H54 (cell line): ENCODE data around the gene KCNMB2.
A peak's percentile ranks its signal among the peaks of the same experiment; 100 is the strongest.

Source experiments
- DNase-seq: peaks from one replicate; pipeline ENCODE4 v3.0.0; 2011; ENCODE audit warnings: low spot score, mixed read lengths; ENCODE audit not compliant: insufficient read length
- FAIRE-seq: peaks from 3 replicates; lab custom pipeline; 2011; peaks lifted over from hg19 to GRCh38; lab: Jason Lieb, UNC
- POLR2A ChIP-seq: IDR thresholded peaks from 2 replicates; pipeline ENCODE4 v1.6.1; 2011; ENCODE audit warnings: low read depth, mild to moderate bottlenecking, low read length

Gene KCNMB2

DNA sequence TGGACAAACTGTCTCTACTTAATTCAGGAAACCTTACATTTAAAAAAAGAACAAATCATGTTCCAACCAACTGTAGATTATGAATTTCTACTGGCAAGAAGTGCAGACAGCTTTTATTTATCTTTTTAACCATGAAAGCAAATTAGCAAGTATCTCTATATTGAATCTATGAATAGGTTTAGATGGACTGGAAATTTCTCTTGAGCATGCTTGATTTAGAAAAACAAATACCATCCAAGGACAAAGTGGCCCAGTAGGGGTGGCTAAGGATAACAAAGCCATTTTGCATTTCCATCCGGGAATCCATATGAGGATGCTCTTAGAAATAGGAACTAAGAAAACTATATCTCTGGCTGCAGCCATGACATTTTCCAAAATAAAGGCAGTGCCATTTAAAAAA lies 150.6 kb downstream of the KCNMB2 start:
- FAIRE-seq (no peak), DNase-seq (no peak)
- no peak for TF ChIP-seq POLR2A

- no peak for FAIRE-seq
- no peak for DNase-seq
- TF ChIP-seq POLR2A = no peak
Measured at GRCh38 chr3:178690571-178690970, 154.3 kb downstream of the KCNMB2 start.

- TF ChIP-seq POLR2A = no peak
- DNase-seq = no peak
- FAIRE-seq = no peak
Measured at GRCh38 chr3:178699364-178699763, 163.1 kb downstream of the KCNMB2 start.

DNA sequence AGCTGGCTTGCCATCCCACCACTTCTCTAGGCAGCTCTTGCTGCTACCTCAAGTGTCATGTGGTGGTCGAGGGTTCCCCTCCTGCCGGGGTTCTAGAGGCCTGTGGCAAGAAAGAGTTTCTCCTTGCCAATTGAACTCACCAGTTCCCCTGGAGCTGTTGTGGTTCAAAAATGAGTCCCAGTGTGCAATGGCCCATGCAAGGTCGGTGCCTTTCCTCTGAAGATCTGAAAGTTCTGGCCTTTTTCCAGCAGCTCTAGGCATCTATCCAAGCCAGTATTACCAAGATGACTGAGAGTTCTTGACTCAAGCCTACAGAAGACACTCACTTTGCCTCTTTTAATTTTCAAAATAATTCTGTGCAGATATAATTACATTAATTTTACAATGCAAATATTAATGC lies 163.6 kb downstream of the KCNMB2 start:
- FAIRE-seq (no peak), DNase-seq (no peak)
- no peak for TF ChIP-seq POLR2A

DNA sequence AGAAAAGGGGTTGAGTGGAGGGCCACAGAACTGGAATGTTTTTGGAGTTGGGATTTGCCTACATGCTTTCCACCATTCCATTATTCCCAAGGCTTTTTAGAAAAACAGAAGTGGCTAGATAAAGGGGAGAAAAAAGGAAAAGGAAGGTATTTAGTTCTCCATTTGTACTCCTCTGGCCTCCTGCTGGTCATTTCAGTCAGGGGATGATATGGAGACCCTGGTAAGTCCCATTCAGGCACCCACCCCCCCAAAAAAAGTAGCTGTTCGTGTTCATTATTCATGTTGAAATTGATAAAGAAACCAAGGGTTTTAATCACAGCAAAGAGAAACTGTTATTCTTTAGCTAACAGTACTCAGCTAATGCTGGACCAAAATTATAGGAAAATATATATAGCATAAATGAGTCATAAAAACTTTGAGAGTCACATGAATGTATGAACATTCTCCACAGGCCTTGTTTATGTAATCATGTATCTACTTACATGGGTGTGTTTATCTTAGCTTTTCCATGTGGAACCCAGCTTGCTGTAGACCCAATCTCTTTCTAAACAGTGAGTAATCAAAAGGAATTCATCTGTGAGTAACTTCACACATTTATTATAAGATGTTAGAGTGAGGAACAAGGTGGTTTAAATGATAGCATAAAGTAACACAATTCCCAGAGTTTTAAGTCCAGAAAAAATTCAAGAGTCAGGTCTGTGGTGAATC lies 167.2 kb downstream of the KCNMB2 start:
- no peak for FAIRE-seq
- no peak for TF ChIP-seq POLR2A

GRCh38 chr3:178705925-178706324 lies 169.7 kb downstream of the KCNMB2 start:
- no peak for DNase-seq
- no peak for TF ChIP-seq POLR2A
- no peak for FAIRE-seq

More for the DNA sequence above, 167.2 kb downstream of the KCNMB2 start:
- DNase-seq = no peak

- no peak for DNase-seq
- TF ChIP-seq POLR2A = no peak
- FAIRE-seq = no peak
Measured at GRCh38 chr3:178706411-178706810, 170.2 kb downstream of the KCNMB2 start.

GRCh38 chr3:178707311-178708031 lies 171.2 kb downstream of the KCNMB2 start:
- DNase-seq = no peak
- TF ChIP-seq POLR2A = no peak
- peak; percentile 48 for FAIRE-seq

DNA sequence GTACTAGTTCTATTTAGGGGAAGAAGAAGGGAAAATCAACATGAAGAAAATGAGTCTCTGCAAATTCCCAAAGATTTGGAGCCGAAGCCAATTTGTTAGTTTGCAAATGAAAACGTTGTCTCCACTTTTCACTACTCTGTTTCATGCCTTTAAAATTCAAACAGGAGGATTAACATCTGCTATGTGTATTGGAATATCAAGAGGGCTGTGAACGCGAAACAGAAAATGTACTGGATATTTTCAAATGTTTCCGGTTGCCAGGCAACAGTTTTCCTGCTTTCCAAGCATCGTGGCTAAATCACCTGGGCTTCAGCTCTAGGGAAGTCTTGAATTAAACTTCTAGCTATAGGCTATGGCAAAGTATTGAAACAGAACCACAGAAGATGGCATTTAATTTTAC lies 172.8 kb downstream of the KCNMB2 start:
- DNase-seq = no peak
- TF ChIP-seq POLR2A = no peak
- no peak for FAIRE-seq

GRCh38 chr3:178711753-178712152 lies 175.5 kb downstream of the KCNMB2 start:
- no peak for TF ChIP-seq POLR2A
- FAIRE-seq (no peak), DNase-seq (no peak)

GRCh38 chr3:178712247-178712646 lies 176.0 kb downstream of the KCNMB2 start:
- FAIRE-seq (no peak), DNase-seq (no peak)
- TF ChIP-seq POLR2A = no peak

- DNase-seq (no peak), FAIRE-seq (no peak)
Measured at GRCh38 chr3:178714925-178715832, 178.9 kb downstream of the KCNMB2 start.

DNA sequence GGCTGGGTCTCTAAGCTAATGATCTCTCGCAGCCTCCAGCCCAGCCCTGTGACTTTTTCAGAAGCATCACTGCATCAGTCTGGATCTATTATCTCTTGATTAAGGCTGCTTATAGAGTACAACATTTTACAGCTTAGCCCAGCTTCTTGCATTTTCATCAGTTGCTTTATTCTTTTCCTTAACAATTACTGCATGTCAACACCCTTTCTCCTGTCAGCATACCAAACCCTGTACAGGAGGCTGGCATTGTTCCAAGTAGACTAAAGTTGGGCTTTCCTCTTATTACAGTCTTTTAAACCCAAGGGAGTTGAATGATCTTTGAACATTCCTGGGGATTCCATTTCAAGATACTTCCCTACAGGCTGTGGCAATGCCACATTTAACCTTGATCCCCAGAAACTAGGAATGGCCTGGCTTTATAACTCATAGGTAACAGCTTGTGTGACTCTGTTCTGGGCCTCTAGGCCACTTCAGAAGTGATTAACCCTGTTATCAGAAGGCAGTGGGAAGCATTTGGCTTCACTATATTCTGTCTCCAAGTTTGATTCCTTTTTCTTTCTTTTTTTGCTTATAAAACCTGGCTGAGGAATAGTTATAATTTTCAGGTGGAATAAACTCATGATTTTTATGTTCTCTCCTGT lies 182.9 kb downstream of the KCNMB2 start:
- FAIRE-seq = no peak
- no peak for DNase-seq
- TF ChIP-seq POLR2A = no peak

More at GRCh38 chr3:178714925-178715832, 178.9 kb downstream of the KCNMB2 start:
- TF ChIP-seq POLR2A = no peak
